GM18508 (cell line): Measurements from ENCODE around the gene TCEANC2.
"Not testable (repeated sequence)": the region's sequence is repeated elsewhere in the genome, so short reads cannot be mapped to it uniquely, and the experiment has no call there.

Source experiments
- ATAC-seq: cut with Tn5 transposase; IDR thresholded peaks from one replicate; pipeline ENCODE4 v1.9.1; 2021; ENCODE audit warnings: moderate number of reproducible peaks; ENCODE audit not compliant: insufficient read depth, unreplicated experiment

The TCEANC2 gene

GRCh38 chr1:54081306-54082270, 28.2 kb downstream of the TCEANC2 start:
- ATAC-seq = no peak

DNA sequence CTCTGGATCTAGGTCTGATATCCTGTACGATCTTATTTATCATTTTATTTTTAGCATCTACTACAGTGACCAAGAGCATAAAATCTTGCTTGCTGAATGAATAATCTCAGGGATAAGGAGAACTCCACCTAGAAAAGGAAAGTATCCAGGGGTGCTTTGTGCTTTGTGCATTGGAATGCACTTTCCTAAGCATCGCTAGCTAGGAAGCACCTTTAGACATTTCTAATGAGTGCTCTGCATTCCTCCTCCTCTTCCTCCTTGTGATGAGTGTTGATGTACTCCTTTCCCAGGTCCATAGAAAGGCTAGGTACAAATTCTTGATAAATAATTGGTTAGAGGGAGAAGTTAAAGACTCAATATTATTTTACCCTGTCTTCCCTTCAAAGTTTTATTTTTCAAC, 31.4 kb downstream of the TCEANC2 start:
- ATAC-seq = no peak

DNA sequence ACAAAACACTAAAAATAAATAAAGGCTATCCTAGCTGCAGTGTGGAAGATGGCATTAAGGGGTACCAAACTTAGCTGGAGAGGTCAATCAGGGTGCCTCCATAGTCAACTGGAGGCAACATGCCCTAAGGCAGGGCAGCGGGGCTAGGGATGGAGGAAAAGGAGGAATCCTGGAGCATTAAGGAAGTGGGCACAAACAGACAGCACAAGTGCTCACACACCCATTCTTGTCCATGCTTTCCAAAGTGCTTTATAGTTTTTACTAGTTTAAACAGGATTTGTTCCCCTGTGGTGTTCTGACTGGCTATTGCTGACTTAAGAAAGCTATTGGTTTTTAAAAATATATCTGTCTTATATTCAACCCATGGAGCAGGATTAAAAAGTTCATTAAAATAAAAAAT, 33.3 kb downstream of the TCEANC2 start:
- no peak for ATAC-seq

DNA sequence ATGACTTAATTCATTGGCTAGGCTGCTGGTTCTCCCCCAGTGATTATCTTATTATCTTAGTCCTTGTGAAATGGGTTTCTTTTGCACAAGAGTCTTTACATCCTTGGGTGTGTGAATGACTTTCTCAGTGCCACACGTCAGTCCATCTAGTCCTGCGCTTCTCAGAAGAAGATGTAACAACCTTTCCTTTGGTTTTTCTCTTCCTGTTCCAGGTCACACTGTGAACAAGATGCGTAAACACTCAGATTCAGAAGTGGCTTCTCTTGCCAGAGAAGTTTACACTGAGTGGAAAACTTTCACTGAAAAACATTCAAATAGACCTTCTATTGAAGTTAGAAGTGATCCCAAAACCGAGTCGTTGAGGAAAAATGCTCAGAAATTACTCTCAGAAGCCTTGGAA, 35.0 kb downstream of the TCEANC2 start:
- no peak for ATAC-seq

GRCh38 chr1:54091666-54092065, 38.3 kb downstream of the TCEANC2 start:
- ATAC-seq = no peak

DNA sequence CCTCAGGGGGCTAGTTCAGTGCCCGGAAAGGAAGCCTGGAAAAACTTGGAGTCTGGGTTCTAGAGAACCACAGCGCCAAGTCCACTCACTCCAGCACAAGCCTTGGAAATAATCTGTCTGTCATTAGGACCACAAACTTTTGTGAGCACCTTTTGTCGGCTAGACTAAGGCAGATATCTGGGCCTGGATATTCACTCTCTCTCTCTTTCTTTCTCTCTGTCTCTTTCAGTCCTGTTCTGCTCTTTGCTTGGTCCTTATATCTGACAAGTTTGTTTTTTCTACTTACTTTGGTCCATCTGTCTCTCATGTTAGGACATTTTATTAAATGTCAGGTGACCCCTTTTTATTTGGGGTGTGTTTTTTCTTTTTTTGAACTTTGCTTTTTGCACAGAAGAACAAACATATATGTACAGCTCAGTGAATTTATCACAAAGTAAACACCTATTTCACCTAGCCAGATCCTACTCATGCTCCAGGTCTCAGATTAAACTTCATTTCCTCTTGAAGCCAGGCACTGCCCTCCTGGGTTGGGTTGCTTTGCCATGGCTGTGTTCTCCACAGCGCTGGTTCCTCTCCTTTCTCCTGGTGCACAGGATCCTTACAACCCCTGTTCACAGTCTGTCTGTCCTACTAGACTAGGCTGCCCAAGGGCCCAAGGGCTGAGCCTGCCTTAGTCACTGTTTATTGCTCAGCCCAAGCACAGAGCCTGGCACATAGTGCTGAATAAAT, 40.8 kb downstream of the TCEANC2 start:
- no peak for ATAC-seq

GRCh38 chr1:54094730-54095105, 41.3 kb downstream of the TCEANC2 start:
- ATAC-seq = not testable (repeated sequence)

DNA sequence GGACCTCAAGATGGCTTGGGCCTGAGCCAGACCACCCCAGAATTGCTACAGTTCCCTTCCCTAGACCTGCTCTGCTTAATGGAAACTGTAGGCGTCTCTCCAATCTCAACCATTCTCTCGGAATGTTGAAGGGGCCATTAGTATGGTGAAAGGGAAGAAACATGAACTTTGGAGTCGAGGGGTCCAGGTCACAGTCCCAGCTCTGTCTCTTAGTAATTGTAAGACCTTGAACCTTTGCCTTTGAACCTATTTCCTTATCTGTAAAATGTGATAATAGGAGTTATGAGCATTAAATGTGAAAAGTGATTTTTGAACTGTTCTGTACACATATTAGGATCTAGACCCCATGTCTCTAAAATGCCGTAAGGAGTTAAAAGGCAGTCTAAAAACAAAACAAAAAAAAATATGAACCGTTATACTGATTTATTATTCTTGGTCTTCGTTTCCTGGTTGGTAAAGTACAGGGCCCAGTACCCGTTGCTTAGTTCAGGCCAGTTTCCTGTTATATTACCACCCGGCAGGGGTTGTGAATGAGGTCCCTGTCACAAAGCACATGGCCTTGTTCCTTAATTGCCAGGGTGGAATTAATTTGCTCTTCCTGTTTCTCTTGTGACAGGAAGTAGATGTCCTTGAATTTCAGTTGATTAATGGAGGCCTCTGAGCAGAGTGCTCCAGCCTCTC, 42.3 kb downstream of the TCEANC2 start:
- no peak for ATAC-seq

GRCh38 chr1:54096227-54096876, 42.9 kb downstream of the TCEANC2 start:
- ATAC-seq = no peak

DNA sequence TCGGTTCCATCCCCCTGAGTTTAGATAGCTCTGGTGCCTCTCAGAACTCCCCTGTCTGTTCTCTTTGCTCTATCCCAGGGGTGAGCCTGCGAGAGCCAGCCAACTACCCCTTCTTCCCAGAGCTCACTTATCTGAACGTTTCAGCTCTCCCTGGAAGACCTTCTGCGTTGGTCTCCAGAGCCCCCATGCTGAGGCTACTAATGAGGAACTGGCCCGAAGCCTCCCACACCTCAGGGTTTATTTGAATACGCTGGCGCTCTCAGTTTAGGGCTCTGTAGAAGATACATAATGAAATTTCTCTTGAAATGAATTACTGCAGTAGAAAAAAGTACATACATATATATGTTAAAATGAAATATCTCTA, 43.5 kb downstream of the TCEANC2 start:
- ATAC-seq = no peak

DNA sequence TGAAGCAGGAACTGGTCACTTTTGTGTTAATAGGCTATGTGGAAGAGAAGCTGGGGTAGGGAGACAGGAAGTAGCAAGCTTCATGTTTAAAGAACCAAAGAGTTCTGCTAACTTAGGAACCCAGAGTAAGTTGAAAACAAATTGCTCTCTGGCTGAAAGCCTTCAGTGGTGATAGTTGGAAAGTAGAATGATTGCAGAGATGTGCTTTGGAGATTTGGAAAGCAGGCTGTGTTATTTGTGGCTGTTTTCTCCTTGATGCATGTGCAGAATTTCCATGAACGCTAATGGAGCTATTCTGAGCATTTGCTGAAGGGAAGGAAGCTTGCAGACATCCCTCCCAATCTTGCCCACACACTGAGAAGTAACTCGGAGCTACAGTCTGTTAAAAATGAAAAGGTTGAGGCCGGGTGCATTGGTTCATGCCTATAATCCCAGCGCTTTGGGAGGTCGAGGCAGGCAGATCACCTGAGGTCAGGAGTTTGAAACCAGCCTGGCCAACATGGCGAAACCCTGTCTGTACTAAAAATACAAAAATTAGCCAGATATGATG, 45.7 kb downstream of the TCEANC2 start:
- no peak for ATAC-seq

DNA sequence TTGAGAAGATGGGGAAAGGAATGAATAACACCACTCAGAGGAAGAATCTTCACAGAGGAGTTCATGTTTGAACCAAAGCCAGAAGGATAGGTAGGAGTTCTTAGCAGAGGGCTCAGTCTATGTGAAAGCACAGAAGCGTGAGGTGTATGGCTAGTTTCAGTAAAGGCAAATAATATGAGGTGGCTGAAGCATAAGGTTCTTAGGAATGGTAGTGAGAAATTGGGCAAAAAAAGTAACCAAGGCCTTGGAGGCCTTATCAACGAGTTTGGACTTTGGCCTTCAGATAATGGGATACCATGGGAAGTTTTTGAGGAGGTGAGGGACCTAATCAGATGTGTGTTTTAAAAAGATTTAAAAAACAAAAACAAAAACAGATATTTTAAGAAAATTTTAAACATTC, 47.1 kb downstream of the TCEANC2 start:
- no peak for ATAC-seq

- no peak for ATAC-seq
Measured at GRCh38 chr1:54103414-54103813, 50.0 kb downstream of the TCEANC2 start.

DNA sequence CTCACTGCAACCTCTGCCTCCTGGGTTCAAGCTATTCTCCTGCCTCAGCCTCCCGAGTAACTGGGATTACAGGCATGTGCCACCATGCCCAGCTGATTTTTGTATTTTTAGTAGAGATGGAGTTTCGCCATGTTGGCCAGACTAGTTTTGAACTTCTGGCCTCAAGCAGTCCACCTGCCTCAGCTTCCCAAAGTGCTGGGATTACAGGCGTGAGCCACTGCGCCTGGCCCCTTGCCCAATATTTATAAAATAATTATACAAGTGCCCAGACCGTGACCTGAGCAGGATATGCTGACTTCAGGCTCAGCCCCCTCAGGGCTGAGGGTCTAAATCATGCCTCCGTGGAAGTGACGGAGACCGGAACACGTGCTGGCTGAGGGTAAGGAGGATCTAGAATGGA, 51.2 kb downstream of the TCEANC2 start:
- not testable (repeated sequence) for ATAC-seq

DNA sequence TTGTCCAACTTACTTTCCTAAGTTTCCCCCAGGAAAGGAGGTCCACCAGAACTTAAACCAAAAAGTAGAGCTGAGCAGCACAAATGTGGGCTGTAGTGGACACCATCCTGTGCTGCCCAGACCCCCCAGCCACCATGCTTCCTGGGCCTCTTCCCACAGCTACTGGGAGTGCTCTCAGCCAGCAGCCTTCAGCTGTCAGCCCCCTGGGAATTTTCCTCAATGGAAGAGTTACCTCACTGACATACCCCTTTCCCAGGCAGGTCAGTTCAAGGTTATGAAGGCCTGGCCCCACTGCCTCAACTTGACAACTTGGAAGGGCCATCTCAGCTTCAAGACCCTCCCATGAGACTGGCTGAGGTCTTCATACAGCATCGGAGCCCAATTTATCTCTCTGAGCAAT, 51.7 kb downstream of the TCEANC2 start:
- no peak for ATAC-seq

DNA sequence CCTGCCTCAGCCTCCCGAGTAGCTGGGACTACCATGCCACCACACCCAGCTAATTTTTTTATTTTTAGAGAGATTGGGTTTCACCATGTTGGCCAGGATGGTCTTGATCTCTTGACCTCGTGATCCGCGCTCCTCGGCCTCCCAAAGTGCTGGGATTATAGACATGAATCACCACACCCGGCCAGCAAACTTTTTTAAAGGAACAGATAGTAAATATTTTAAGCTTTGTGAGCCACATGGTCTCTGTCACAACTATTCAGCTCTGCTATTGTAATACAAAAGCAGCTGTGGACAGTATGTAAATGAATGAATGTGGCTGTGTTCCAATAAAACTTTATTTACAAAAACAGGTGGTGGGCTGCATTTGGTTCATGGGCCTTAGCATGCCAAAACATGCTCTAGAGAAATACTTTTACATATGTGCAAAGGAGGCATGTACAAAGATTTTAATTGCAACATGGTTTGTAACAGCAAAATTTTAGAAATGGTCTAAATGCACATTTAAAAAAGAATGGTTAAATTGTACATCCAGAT, 52.4 kb downstream of the TCEANC2 start:
- ATAC-seq = no peak

- no peak for ATAC-seq
Measured at GRCh38 chr1:54107131-54107530, 53.7 kb downstream of the TCEANC2 start.

- no peak for ATAC-seq
Measured at GRCh38 chr1:54108156-54108555, 54.7 kb downstream of the TCEANC2 start.

DNA sequence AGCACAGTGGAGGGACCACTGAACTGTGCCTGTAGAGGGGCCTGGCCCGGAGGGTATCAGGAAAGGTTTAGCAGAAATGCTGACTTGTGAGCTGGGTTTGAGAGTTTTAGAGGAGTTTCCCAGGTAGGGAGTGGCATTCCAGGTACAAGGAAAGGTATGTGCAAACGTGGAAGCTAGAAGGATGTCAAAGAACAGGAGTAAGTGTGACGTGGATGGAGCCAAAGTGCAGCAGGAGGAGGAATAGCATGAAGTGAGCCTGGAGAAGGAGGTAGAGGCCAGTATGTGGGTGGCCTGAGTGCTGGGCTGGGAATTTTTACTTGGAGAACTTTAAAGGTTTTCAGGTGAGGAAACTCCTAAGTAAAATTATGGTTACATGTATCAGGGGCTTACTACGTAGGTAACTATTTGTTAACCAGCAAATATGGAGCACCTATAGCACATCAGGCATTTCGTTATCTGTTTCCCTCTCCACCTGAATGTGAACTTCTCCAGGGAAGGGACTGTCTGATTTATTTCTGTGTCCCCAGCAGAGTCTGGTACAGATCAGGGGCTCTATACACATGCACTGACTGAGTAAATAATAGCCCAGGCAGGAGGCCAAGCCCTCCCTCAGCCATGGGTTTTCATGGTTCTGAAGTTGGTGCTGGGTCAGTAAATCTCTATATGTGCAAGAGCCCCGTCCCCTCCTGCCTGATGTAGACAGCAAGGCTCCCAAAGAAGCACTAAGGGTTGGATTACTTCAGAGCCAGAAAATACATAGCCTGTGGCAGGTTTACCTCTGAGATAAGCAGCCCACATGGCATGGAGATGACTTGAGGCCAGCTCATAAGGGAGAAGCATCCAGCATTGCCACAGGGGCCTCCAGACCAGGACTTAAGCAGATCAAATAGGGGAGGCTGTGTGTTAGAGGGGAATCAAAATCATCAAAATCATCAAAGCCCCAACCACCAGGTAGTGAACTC, 56.0 kb downstream of the TCEANC2 start:
- ATAC-seq = no peak
